Natural killer cell (primary cell): ENCODE data around the gene CRX. TPM values are rescaled to one million over a fixed set of nuclear protein-coding genes. Genes with fewer than 3 reads are reported as not detected.

Experiments used
- ATAC-seq, 3 donors: fragments of 150-1000 bp in 2 of 3; fragments of 200-7000 bp in 1 of 3; cut with Tn5 transposase; 1 replicate in 1 of 3; 2 replicates in 2 of 3; pipeline ENCODE4 v1.10.0; 2021; ENCODE audit warnings: mild to moderate bottlenecking in 2 of 3, moderate library complexity in 2 of 3
- DNase-seq, 2 donors: peaks; one replicate each; pipeline versions ENCODE4 v3.0.0 to v3.0.0-alpha.2; 2013 to 2021; ENCODE audit warnings: mixed read lengths in 1 of 2
- H3K27ac ChIP-seq: one replicate; pipeline ENCODE4 v1.5.1; 2013; ENCODE audit warnings: mild to moderate bottlenecking, low read length
- H3K27me3 ChIP-seq: one replicate; pipeline ENCODE4 v1.6.1; 2013; ENCODE audit warnings: low read length; ENCODE audit not compliant: control insufficient read depth, insufficient read depth
- H3K36me3 ChIP-seq: one replicate; pipeline ENCODE4 v1.6.1; 2013; ENCODE audit warnings: low read length; ENCODE audit not compliant: control insufficient read depth, insufficient read depth
- H3K4me1 ChIP-seq: one replicate; pipeline ENCODE4 v1.6.1; 2013; ENCODE audit warnings: low read length; ENCODE audit not compliant: control insufficient read depth, insufficient read depth
- H3K4me3 ChIP-seq: one replicate; pipeline ENCODE4 v1.5.1; 2013; ENCODE audit warnings: low read length
- H3K9me3 ChIP-seq: one replicate; pipeline ENCODE4 v1.6.1; 2013; ENCODE audit warnings: low read length; ENCODE audit not compliant: control insufficient read depth, insufficient read depth
- H3K27ac Mint-ChIP-seq, 2 donors: one replicate each; pipeline ENCODE4 v1.8.0; 2022; ENCODE audit warnings: mild to moderate bottlenecking in 2 of 2, mixed read lengths in 2 of 2, moderate library complexity in 1 of 2
- H3K27me3 Mint-ChIP-seq, 2 donors: one replicate each; pipeline ENCODE4 v1.8.0; 2022; ENCODE audit warnings: low read depth in 2 of 2, mixed read lengths in 2 of 2
- H3K36me3 Mint-ChIP-seq: one replicate; pipeline ENCODE4 v1.8.0; 2022; ENCODE audit warnings: mixed read lengths
- H3K4me1 Mint-ChIP-seq, 2 donors: one replicate each; pipeline ENCODE4 v1.8.0; 2022; ENCODE audit warnings: mixed read lengths in 2 of 2
- H3K4me3 Mint-ChIP-seq: one replicate; pipeline ENCODE4 v1.8.0; 2022; ENCODE audit warnings: mild to moderate bottlenecking, moderate library complexity, mixed read lengths
- H3K9me3 Mint-ChIP-seq, 2 donors: one replicate each; pipeline ENCODE4 v1.8.0; 2022; ENCODE audit warnings: mixed read lengths in 2 of 2
- WGBS: methylation state at CpG from one replicate; pipeline ENCODE4 v1.1.7; 2013; ENCODE audit warnings: missing lambda C conversion rate; ENCODE audit not compliant: insufficient coverage; 5-methylcytosine and 5-hydroxymethylcytosine counted together
- intact Hi-C: fragments of 100-400 bp; cut with micrococcal nuclease; formaldehyde crosslinking; loops from one replicate; pipeline ENCODE4 v1.14.2; 2022
- total RNA-seq, 4 donors: library from RNA; stranded (reverse); fragments of 120-200 nt in 1 of 4; gene quantifications; one replicate each; pipeline versions ENCODE4 v1.2.3 to v1.2.4, GENCODE V29; 2013 to 2022
- TF ChIP-seq, protein P1 (sequence below): fragments of 200-600 bp; IDR thresholded peaks from one replicate; pipeline ENCODE4 v1.8.0; 2022; ENCODE audit warnings: antibody characterized with exemption

Gene CRX
- total RNA-seq, 3 donors from 2014 or later (not counting 1 experiment from before 2014, with no cell fraction given): not detected

DNA sequence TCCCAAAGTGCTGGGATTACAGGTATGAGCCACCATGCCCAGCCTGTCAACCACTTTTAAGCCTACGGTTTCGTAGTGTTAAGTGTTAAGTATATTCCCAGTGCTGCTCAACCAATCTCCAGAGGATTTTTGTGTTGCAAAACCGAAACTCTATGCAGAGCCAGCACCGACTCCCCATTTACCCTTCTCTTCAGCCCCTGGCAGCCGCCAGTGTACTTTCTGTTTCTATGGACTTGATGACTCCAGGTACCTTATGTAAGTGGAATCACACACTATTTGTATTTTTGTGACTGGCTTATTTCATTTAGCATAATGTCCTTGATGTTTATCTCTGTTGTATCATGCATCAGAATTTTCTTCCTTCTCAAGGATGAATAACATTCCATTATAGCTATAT is 63.3 kb downstream of the CRX start:
- Mint-ChIP-seq H3K27ac (no peak overlapping the region), H3K36me3 (no peaks in the 10 kb centered on the region), H3K4me1 (no peaks in the 10 kb centered on the region), H3K27me3 (peaks cover 10 to 11% of the 10 kb centered on the region in 2 donors), H3K9me3 (no peaks in the 10 kb centered on the region), H3K4me3 (no peak overlapping the region)
- ATAC-seq (no peak), DNase-seq (no peak)
- Histone ChIP-seq H3K27me3 (no peaks in the 10 kb centered on the region), H3K27ac (no peak overlapping the region), H3K36me3 (no peaks in the 10 kb centered on the region), H3K4me1 (no peaks in the 10 kb centered on the region), H3K4me3 (no peak overlapping the region), H3K9me3 (no peaks in the 10 kb centered on the region)
- WGBS: 89% methylated on average over 4 of the region's 5 CpGs
- intact Hi-C loops: no loop called here
- TF ChIP-seq, protein P1, sequence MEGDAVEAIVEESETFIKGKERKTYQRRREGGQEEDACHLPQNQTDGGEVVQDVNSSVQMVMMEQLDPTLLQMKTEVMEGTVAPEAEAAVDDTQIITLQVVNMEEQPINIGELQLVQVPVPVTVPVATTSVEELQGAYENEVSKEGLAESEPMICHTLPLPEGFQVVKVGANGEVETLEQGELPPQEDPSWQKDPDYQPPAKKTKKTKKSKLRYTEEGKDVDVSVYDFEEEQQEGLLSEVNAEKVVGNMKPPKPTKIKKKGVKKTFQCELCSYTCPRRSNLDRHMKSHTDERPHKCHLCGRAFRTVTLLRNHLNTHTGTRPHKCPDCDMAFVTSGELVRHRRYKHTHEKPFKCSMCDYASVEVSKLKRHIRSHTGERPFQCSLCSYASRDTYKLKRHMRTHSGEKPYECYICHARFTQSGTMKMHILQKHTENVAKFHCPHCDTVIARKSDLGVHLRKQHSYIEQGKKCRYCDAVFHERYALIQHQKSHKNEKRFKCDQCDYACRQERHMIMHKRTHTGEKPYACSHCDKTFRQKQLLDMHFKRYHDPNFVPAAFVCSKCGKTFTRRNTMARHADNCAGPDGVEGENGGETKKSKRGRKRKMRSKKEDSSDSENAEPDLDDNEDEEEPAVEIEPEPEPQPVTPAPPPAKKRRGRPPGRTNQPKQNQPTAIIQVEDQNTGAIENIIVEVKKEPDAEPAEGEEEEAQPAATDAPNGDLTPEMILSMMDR: no peak

DNA sequence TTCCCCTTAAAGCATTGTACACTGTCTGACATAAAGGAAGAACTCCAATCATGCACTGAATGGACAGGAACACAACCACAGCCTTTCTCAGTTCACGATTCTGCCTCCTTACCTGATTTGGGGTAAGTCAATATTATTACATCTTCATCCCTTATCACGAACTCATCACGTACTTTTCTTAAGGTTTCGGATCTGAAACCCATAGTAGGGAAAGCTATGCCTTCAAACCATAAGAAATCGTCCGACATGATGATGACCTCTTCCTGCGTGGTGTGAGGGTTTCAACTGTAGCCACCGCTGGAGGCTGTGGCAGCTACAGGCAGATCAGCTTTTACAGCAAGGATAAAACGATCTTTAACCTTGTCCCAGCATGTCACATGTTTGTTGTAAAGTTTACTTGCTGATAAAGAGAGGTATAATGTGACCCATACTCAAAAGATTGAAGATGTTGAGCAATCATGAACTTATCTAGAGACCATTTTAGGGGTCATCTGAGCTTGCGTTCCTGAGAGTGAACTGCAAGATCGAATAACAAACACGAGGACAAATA is 64.3 kb downstream of the CRX start, which contains the start of gene SULT2A1:
TSS of gene SULT2A1 (minus strand) at position 306 of the 550 bp plus-strand sequence. CDS start at position 248, 58 bp downstream.
- Histone ChIP-seq H3K9me3 (no peaks in the 10 kb centered on the region), H3K27me3 (no peaks in the 10 kb centered on the region), H3K4me1 (no peaks in the 10 kb centered on the region), H3K4me3 (no peak within 1 kb of the TSS), H3K36me3 (no peaks in the 10 kb centered on the region), H3K27ac (no peak within 1 kb of the TSS)
- intact Hi-C loops: no loop called here
- Mint-ChIP-seq H3K27ac (no peak within 1 kb of the TSS), H3K27me3 (peaks cover 7 to 11% of the 10 kb centered on the region in 2 donors), H3K36me3 (no peaks in the 10 kb centered on the region), H3K4me3 (no peak within 1 kb of the TSS), H3K9me3 (no peaks in the 10 kb centered on the region), H3K4me1 (no peaks in the 10 kb centered on the region)
- ATAC-seq (no peak), DNase-seq (no peak)
- TF ChIP-seq, protein P1: no peak
- WGBS: 82% methylated on average over 11 of the region's 12 CpGs

DNA sequence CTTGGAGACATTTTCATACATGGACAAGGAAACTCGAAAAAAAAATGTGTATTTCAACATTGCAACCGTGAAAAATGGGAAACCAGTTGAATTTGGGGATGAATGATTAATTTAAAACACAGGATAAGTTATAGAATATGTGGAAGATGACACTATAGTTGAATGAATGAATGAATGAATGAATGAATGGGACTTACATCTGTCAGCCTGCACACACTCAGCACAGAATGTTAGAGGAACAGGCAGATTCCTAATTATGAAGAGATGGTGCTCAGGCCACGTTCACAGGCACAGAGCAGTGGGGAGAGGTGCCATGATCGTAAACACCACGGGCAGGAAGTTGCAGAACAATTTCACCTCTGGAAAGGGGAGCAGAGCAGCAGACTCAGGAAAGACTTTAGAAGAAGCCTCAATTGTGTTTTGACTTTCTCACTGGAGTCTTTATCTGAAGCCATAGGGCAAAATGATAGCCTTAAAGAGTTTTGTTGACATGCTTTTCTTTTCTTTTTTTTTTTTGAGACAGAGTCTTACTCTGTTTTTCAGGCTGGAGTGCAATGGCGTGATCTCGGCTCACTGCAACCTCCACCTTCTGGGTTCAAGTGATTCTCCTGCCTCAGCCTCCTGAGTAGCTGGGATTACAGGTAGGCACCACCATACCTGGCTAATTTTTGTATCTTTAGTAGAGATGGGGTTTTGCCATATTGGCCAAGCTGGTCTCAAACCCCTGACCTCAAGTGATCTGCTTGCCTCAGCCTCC is 69.3 kb downstream of the CRX start:
- no peaks in the 10 kb centered on the region for H3K27me3 ChIP-seq
- no peaks in the 10 kb centered on the region for H3K36me3 ChIP-seq
- H3K27ac ChIP-seq: no peak overlapping the region
- Mint-ChIP-seq H3K36me3 (no peaks in the 10 kb centered on the region), H3K27ac (no peak overlapping the region), H3K4me1 (no peaks in the 10 kb centered on the region), H3K9me3 (no peaks in the 10 kb centered on the region), H3K27me3 (peaks cover 0 to 3% of the 10 kb centered on the region in 2 donors), H3K4me3 (no peak overlapping the region)
- H3K4me1 ChIP-seq: no peaks in the 10 kb centered on the region
- intact Hi-C loops: no loop called here
- DNase-seq (no peak), ATAC-seq (no peak)
- TF ChIP-seq, protein P1: no peak
- 65% methylated on average over 7 of the region's 7 CpGs for WGBS
- no peak overlapping the region for H3K4me3 ChIP-seq
- H3K9me3 ChIP-seq: no peaks in the 10 kb centered on the region
